ENCODE results near the gene ARHGEF9.

- TF ChIP-seq, protein P1, sequence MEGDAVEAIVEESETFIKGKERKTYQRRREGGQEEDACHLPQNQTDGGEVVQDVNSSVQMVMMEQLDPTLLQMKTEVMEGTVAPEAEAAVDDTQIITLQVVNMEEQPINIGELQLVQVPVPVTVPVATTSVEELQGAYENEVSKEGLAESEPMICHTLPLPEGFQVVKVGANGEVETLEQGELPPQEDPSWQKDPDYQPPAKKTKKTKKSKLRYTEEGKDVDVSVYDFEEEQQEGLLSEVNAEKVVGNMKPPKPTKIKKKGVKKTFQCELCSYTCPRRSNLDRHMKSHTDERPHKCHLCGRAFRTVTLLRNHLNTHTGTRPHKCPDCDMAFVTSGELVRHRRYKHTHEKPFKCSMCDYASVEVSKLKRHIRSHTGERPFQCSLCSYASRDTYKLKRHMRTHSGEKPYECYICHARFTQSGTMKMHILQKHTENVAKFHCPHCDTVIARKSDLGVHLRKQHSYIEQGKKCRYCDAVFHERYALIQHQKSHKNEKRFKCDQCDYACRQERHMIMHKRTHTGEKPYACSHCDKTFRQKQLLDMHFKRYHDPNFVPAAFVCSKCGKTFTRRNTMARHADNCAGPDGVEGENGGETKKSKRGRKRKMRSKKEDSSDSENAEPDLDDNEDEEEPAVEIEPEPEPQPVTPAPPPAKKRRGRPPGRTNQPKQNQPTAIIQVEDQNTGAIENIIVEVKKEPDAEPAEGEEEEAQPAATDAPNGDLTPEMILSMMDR (IDR thresholded peaks at IDR 0.05; ENCODE audit: low read length), result no peak
- TF ChIP-seq EZH2 (optimal IDR thresholded peaks at IDR 0.05; ENCODE audit: low read depth, low read length), result no peak
Observed at GRCh38 chrX:63657821-63658220, 127.2 kb downstream of the ARHGEF9 start.
